Caco-2 (cell line): ENCODE measurements around the gene GLTP. TPM values are rescaled to one million over a fixed set of nuclear protein-coding genes. Genes with fewer than 3 reads are reported as not detected.

ENCODE experiments used
- BruUV-seq: library from RNA; stranded (reverse); fragments of 400-500 nt; replicated peaks from 2 replicates; lab custom pipeline; 2021; lab: Mats Ljungman, UMichigan
- CTCF ChIA-PET: fragments of 300-600 bp; sonication (Branson Sonifier 250); formaldehyde crosslinking; loops from one replicate; lab custom pipeline; 2022; ENCODE audit warnings: antibody characterized with exemption; lab: Charles Lee
- POLR2A ChIA-PET: fragments of 300-600 bp; sonication (Branson Sonifier 250); formaldehyde crosslinking; loops from one replicate; lab custom pipeline; 2022; ENCODE audit warnings: antibody characterized with exemption; lab: Charles Lee
- DNase-seq, 2 experiments: peaks; one replicate each; pipeline versions ENCODE4 v3.0.0 to v3.0.0-alpha.2; 2020 to 2022
- H3K27me3 ChIP-seq: replicated peaks from 2 replicates; pipeline ENCODE4 v1.6.0; 2011; ENCODE audit warnings: low read length; ENCODE audit not compliant: control insufficient read depth, insufficient read depth
- H3K36me3 ChIP-seq: 2 replicates; pipeline ENCODE4 v1.5.1; 2011; ENCODE audit warnings: low read length; ENCODE audit not compliant: control insufficient read depth, insufficient read depth
- H3K4me1 ChIP-seq: fragments of 250-450 bp; sonication (Bioruptor Pico); 2 replicates; pipeline ENCODE4 v1.5.1; 2020; ENCODE audit warnings: mild to moderate bottlenecking
- H3K4me3 ChIP-seq: 2 replicates; pipeline ENCODE4 v1.5.1; 2011; ENCODE audit warnings: low read depth, mild to moderate bottlenecking, control low read depth, low read length
- H3K9me3 ChIP-seq: fragments of 250-450 bp; sonication (Bioruptor Pico); 2 replicates; pipeline ENCODE4 v1.5.1; 2020; ENCODE audit warnings: mild to moderate bottlenecking, moderate library complexity
- H3K27ac Mint-ChIP-seq: one replicate; pipeline ENCODE4 v1.8.0; 2022; ENCODE audit warnings: mixed read lengths; ENCODE audit not compliant: unreplicated experiment
- H3K27me3 Mint-ChIP-seq: one replicate; pipeline ENCODE4 v1.8.0; 2022; ENCODE audit warnings: mixed read lengths; ENCODE audit not compliant: insufficient read depth, unreplicated experiment
- H3K36me3 Mint-ChIP-seq: one replicate; pipeline ENCODE4 v1.8.0; 2022; ENCODE audit warnings: mild to moderate bottlenecking, mixed read lengths; ENCODE audit not compliant: insufficient read depth, unreplicated experiment
- H3K4me1 Mint-ChIP-seq: one replicate; pipeline ENCODE4 v1.8.0; 2022; ENCODE audit warnings: low read depth, mixed read lengths; ENCODE audit not compliant: unreplicated experiment
- H3K4me3 Mint-ChIP-seq: one replicate; pipeline ENCODE4 v1.8.0; 2022; ENCODE audit warnings: mild to moderate bottlenecking, moderate library complexity, mixed read lengths; ENCODE audit not compliant: unreplicated experiment
- H3K9me3 Mint-ChIP-seq: one replicate; pipeline ENCODE4 v1.8.0; 2022; ENCODE audit warnings: mixed read lengths; ENCODE audit not compliant: unreplicated experiment
- intact Hi-C: fragments of 100-400 bp; cut with micrococcal nuclease; formaldehyde crosslinking; loops from one replicate; pipeline ENCODE4 v1.10.0; 2022; ENCODE audit not compliant: unreplicated experiment
- total RNA-seq: library from RNA; stranded (reverse); gene quantifications from 2 replicates; pipeline ENCODE4 v1.2.3, GENCODE V29; 2022
- TF ChIP-seq, protein P1 (sequence below), 2 experiments: fragments of 200-600 bp in 1 of 2; IDR thresholded peaks; 1 replicate in 1 of 2; 2 replicates in 1 of 2; pipeline versions ENCODE4 v1.5.1 to v1.8.0; 2011 to 2022; ENCODE audit warnings: antibody characterized with exemption in 1 of 2, control low read depth in 1 of 2, inconsistent platforms in 1 of 2, low read depth in 1 of 2, low read length in 1 of 2, mild to moderate bottlenecking in 1 of 2, moderate library complexity in 1 of 2; ENCODE audit not compliant: insufficient read depth in 1 of 2, severe bottlenecking in 1 of 2, unreplicated experiment in 1 of 2

The GLTP gene
- total RNA-seq, 1 experiment from 2014 or later, result 14.9 TPM

DNA sequence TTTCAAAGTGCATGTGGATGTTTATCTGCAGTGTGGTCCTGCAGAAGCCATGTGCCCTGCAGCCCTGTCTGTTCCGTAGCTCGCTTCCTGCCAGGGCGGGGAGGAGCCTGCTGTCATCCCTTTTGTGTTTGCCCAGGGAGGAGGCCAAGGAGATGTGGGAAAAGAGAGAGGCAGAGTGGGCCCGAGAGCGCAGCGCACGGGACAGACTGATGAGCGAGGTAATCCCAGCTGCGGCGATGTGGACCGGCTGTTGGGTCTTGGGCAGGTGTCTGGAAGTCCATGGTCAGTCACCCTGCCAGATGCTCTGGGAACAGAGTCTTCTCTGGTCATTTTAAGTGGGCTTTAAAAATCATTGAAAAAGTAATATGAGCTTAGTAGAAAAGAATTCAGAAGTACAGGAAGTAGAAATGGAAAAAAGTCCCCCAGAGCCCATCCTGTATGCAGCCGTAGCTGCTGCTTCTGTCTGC is 32.5 kb upstream of the GLTP start:
- TF ChIP-seq, protein P1, sequence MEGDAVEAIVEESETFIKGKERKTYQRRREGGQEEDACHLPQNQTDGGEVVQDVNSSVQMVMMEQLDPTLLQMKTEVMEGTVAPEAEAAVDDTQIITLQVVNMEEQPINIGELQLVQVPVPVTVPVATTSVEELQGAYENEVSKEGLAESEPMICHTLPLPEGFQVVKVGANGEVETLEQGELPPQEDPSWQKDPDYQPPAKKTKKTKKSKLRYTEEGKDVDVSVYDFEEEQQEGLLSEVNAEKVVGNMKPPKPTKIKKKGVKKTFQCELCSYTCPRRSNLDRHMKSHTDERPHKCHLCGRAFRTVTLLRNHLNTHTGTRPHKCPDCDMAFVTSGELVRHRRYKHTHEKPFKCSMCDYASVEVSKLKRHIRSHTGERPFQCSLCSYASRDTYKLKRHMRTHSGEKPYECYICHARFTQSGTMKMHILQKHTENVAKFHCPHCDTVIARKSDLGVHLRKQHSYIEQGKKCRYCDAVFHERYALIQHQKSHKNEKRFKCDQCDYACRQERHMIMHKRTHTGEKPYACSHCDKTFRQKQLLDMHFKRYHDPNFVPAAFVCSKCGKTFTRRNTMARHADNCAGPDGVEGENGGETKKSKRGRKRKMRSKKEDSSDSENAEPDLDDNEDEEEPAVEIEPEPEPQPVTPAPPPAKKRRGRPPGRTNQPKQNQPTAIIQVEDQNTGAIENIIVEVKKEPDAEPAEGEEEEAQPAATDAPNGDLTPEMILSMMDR (IDR thresholded peaks at IDR 0.05; ENCODE audit: insufficient read depth in 1 of 2, low read depth in 1 of 2, low read length in 1 of 2, severe bottlenecking in 1 of 2, unreplicated experiment in 1 of 2), result no peak
- no TSS peak for BruUV-seq
- ChIA-PET POLR2A (no interaction called here), CTCF (no interaction called here)
- H3K27ac Mint-ChIP-seq, result no peak overlapping the region
- no peak for DNase-seq
- H3K9me3 Mint-ChIP-seq, result no peaks in the 10 kb centered on the region
- intact Hi-C loops, result no loop called here
- no peaks in the 10 kb centered on the region for H3K4me1 Mint-ChIP-seq
- no peaks in the 10 kb centered on the region for H3K27me3 Mint-ChIP-seq
- Histone ChIP-seq H3K4me1 (no peaks in the 10 kb centered on the region), H3K9me3 (no peaks in the 10 kb centered on the region), H3K4me3 (no peak overlapping the region), H3K36me3 (no peaks in the 10 kb centered on the region; the same call in none of the 2 replicates), H3K27me3 (no peaks in the 10 kb centered on the region)
- peaks cover 27% of the 10 kb centered on the region for H3K36me3 Mint-ChIP-seq
- no peak overlapping the region for H3K4me3 Mint-ChIP-seq

DNA sequence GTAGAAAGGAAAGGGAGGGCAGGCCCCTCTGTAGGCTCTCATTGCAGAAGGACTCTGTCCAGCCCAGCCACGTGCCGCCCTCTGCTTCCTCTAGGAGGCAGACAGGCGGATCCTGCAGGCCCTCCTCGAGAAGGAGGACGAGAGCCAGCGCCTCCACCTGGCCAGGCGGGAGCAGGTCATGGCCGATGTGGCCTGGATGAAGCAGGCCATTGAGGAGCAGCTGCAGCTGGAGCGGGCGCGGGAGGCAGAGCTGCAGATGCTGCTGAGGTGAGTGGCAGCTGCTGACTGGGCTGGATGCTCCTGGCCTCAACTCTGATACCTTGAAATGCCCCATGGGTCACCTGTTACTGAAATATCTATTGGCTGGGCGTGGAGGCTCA is 30.6 kb upstream of the GLTP start:
- intact Hi-C loops, result no loop called here
- H3K27me3 ChIP-seq, result no peaks in the 10 kb centered on the region
- H3K4me1 ChIP-seq, result no peaks in the 10 kb centered on the region
- DNase-seq, result peak; percentile 63 to 64
- no peak overlapping the region for H3K4me3 Mint-ChIP-seq
- POLR2A ChIA-PET, result no interaction called here
- H3K9me3 Mint-ChIP-seq, result no peaks in the 10 kb centered on the region
- peaks cover 44% of the 10 kb centered on the region for H3K36me3 Mint-ChIP-seq
- CTCF ChIA-PET, result no interaction called here
- TF ChIP-seq, protein P1 (IDR thresholded peaks at IDR 0.05; ENCODE audit: insufficient read depth in 1 of 2, low read depth in 1 of 2, low read length in 1 of 2, severe bottlenecking in 1 of 2, unreplicated experiment in 1 of 2), result peak; percentile 38 to 63
- BruUV-seq, result no TSS peak
- no peaks in the 10 kb centered on the region for H3K4me1 Mint-ChIP-seq
- no peak overlapping the region for H3K4me3 ChIP-seq
- H3K27ac Mint-ChIP-seq, result no peak overlapping the region
- no peaks in the 10 kb centered on the region for H3K27me3 Mint-ChIP-seq
- H3K9me3 ChIP-seq, result no peaks in the 10 kb centered on the region
- H3K36me3 ChIP-seq, result no peaks in the 10 kb centered on the region; the same call in 1 of the 2 replicates

DNA sequence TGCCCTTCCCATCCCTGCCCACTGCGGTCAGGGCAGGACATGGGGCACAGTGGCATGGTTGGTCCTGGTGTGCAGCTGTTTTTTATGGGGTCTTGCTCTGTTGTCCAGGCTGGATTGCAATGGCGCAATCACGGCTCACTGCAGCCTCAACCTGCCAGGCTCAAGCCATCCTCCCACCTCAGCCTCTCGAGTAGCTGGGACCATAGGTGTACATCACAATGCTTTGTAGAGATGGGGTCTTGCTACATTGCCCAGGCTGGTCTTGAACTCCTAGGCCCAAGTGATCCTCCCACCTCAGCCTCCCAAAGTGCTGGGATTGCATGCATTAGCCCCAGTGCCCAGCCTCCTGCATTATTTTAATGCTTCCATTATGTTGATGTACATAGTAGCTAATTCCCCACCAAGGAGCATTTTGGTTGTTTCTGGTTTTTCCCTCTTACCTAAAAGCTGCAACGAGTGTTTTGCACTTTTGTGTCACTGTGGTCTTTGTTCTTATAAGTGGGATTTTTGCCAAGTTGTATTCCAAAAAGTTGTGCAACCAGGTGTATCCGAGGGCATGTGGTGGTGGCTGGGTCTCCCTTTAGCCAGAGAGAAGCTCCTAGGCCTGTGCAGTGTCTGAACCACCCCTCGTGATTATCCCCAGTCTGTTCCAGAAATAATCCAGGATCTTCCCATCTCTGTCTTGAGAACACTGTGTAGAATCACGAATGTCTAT is 30.1 kb upstream of the GLTP start:
- Mint-ChIP-seq H3K4me3 (no peak overlapping the region), H3K27me3 (no peaks in the 10 kb centered on the region), H3K36me3 (peaks cover 42% of the 10 kb centered on the region), H3K27ac (no peak overlapping the region), H3K9me3 (no peaks in the 10 kb centered on the region), H3K4me1 (no peaks in the 10 kb centered on the region)
- CTCF ChIA-PET, result no interaction called here
- TF ChIP-seq, protein P1 (IDR thresholded peaks at IDR 0.05; ENCODE audit: insufficient read depth in 1 of 2, low read depth in 1 of 2, low read length in 1 of 2, severe bottlenecking in 1 of 2, unreplicated experiment in 1 of 2), result no peak
- POLR2A ChIA-PET, result no interaction called here
- no peak overlapping the region for H3K4me3 ChIP-seq
- H3K36me3 ChIP-seq, result no peaks in the 10 kb centered on the region; the same call in 1 of the 2 replicates
- BruUV-seq, result no TSS peak
- no peaks in the 10 kb centered on the region for H3K4me1 ChIP-seq
- no peaks in the 10 kb centered on the region for H3K9me3 ChIP-seq
- no peak for DNase-seq
- H3K27me3 ChIP-seq, result no peaks in the 10 kb centered on the region
- intact Hi-C loops, result no loop called here
